SK-N-SH (cell line): ENCODE data around the gene PELI1. TPM values are rescaled to one million over a fixed set of nuclear protein-coding genes. Genes with fewer than 3 reads are reported as not detected.

Source experiments
- CTCF ChIA-PET: fragments of 300-600, 350-600 bp; formaldehyde crosslinking; extraction: SDS; loops from one replicate; lab custom pipeline; 2021; lab: Yijun Ruan, JAX
- POLR2A ChIA-PET: fragments of 350-600 bp; sonication (Branson Sonifier 250); formaldehyde crosslinking; extraction: SDS; loops from one replicate; lab custom pipeline; 2020; ENCODE audit warnings: antibody characterized with exemption, inconsistent platforms; lab: Yijun Ruan, JAX
- DNase-seq: peaks from one replicate; pipeline ENCODE4 v3.0.0; 2012
- H2AFZ ChIP-seq: fragments of 200-600 bp; sonication (generic); 2 replicates; pipeline ENCODE4 v1.8.1; 2016; ENCODE audit warnings: antibody characterized with exemption, mild to moderate bottlenecking, low read depth
- H3F3A ChIP-seq: fragments of 200-600 bp; sonication (generic); replicated peaks from 2 replicates; pipeline ENCODE3; 2016; ENCODE audit warnings: antibody characterized with exemption, mild to moderate bottlenecking; ENCODE audit not compliant: insufficient read depth
- H3K27ac ChIP-seq, 2 experiments: fragments of 200-500 bp in 1 of 2; fragments of 200-600 bp in 1 of 2; sonication (Bioruptor generic) in 1 of 2; sonication (generic), shearing (Covaris generic) in 1 of 2; 2 replicates each; pipeline versions ENCODE4 v1.5.1 to v1.6.1; 2014 to 2016; ENCODE audit warnings: low read depth in 2 of 2, inconsistent platforms in 1 of 2, low read length in 1 of 2, mild to moderate bottlenecking in 1 of 2, mixed read lengths in 1 of 2
- H3K27me3 ChIP-seq: fragments of 200-600 bp; sonication (generic), shearing (Covaris generic); 2 replicates; pipeline ENCODE4 v1.6.1; 2016; ENCODE audit warnings: mixed run types; ENCODE audit not compliant: insufficient read depth
- H3K36me3 ChIP-seq, 2 experiments: fragments of 200-500 bp in 1 of 2; fragments of 200-600 bp in 1 of 2; sonication (Bioruptor generic) in 1 of 2; sonication (generic) in 1 of 2; replicated peaks in 1 of 2; 2 replicates each; pipeline versions ENCODE3 to v1.5.1; 2014 to 2016; ENCODE audit warnings: low read length in 1 of 2, mild to moderate bottlenecking in 1 of 2; ENCODE audit not compliant: insufficient read depth in 2 of 2, control insufficient read depth in 1 of 2
- H3K4me1 ChIP-seq, 2 experiments: fragments of 200-500 bp in 1 of 2; fragments of 200-600 bp in 1 of 2; sonication (Bioruptor generic) in 1 of 2; sonication (generic), shearing (Covaris generic) in 1 of 2; 2 replicates each; pipeline versions ENCODE4 v1.5.1 to v1.6.1; 2014 to 2016; ENCODE audit warnings: low read depth in 1 of 2, low read length in 1 of 2, mixed run types in 1 of 2; ENCODE audit not compliant: insufficient read depth in 2 of 2, control insufficient read depth in 1 of 2
- H3K4me2 ChIP-seq: fragments of 200-600 bp; sonication (generic), shearing (Covaris generic); 2 replicates; pipeline ENCODE4 v1.6.1; 2017; ENCODE audit warnings: mixed run types
- H3K4me3 ChIP-seq, 2 experiments: fragments of 200-500 bp in 1 of 2; fragments of 200-600 bp in 1 of 2; sonication (Bioruptor generic) in 1 of 2; sonication (generic), shearing (Covaris generic) in 1 of 2; 2 replicates each; pipeline versions ENCODE4 v1.5.1 to v1.8.1; 2014 to 2016; ENCODE audit warnings: low read depth in 2 of 2, inconsistent platforms in 1 of 2, low read length in 1 of 2, mild to moderate bottlenecking in 1 of 2, mixed read lengths in 1 of 2, moderate library complexity in 1 of 2
- H3K79me2 ChIP-seq: fragments of 200-600 bp; sonication (generic); 2 replicates; pipeline ENCODE4 v1.8.1; 2017; ENCODE audit warnings: mild to moderate bottlenecking; ENCODE audit not compliant: insufficient read depth
- H3K9ac ChIP-seq: fragments of 200-600 bp; sonication (generic); 2 replicates; pipeline ENCODE4 v1.6.1; 2017; ENCODE audit warnings: mixed run types
- H3K9me2 ChIP-seq: fragments of 200-600 bp; sonication (generic); 2 replicates; pipeline ENCODE4 v1.6.1; 2017; ENCODE audit warnings: mixed run types
- H3K9me3 ChIP-seq: fragments of 200-600 bp; sonication (generic); 2 replicates; pipeline ENCODE4 v1.6.1; 2017; ENCODE audit warnings: mixed run types, mild to moderate bottlenecking, moderate library complexity
- H4K20me1 ChIP-seq: fragments of 200-600 bp; sonication (generic); 2 replicates; pipeline ENCODE4 v1.6.1; 2017; ENCODE audit warnings: mild to moderate bottlenecking, mixed run types; ENCODE audit not compliant: insufficient read depth
- ELF1 ChIP-seq: IDR thresholded peaks from 2 replicates; pipeline ENCODE4 v1.4.0; 2012
- EP300 ChIP-seq, 2 experiments: IDR thresholded peaks; 2 replicates each; pipeline versions ENCODE4 v1.4.0 to v1.6.1; 2012; ENCODE audit warnings: borderline replicate concordance in 1 of 2, low read depth in 1 of 2, low read length in 1 of 2
- EZH2phosphoT487 ChIP-seq: fragments of 200-600 bp; sonication (generic); IDR thresholded peaks from 2 replicates; pipeline ENCODE4 v1.6.1; 2017; ENCODE audit warnings: low read depth, mixed run types, mild to moderate bottlenecking, antibody characterized with exemption, moderate library complexity, borderline replicate concordance
- FOXJ3 ChIP-seq: sonication (generic); formaldehyde crosslinking; IDR thresholded peaks from 2 replicates; pipeline ENCODE4 v1.5.1; 2020; ENCODE audit warnings: mild to moderate bottlenecking, missing genetic modification reagents
- FOXM1 ChIP-seq: IDR thresholded peaks from 2 replicates; pipeline ENCODE4 v1.4.0; 2012; ENCODE audit warnings: low read depth, mild to moderate bottlenecking
- GABPA ChIP-seq: IDR thresholded peaks from 2 replicates; pipeline ENCODE4 v1.4.0; 2012; ENCODE audit warnings: low read depth, mild to moderate bottlenecking
- GATA2 ChIP-seq: sonication (generic); formaldehyde crosslinking; IDR thresholded peaks from 2 replicates; pipeline ENCODE4 v1.5.0; 2020; ENCODE audit warnings: mild to moderate bottlenecking, missing genetic modification reagents
- JUND ChIP-seq: IDR thresholded peaks from 2 replicates; pipeline ENCODE4 v1.4.0; 2012
- MEF2A ChIP-seq: IDR thresholded peaks from 2 replicates; pipeline ENCODE4 v1.4.0; 2012; ENCODE audit warnings: low read depth, borderline replicate concordance
- MXI1 ChIP-seq: IDR thresholded peaks from 2 replicates; pipeline ENCODE4 v1.6.1; 2012; ENCODE audit warnings: mild to moderate bottlenecking, low read depth, low read length, improper control_type of control experiment
- NFIC ChIP-seq: IDR thresholded peaks from 2 replicates; pipeline ENCODE4 v1.4.0; 2012; ENCODE audit warnings: borderline replicate concordance
- NRF1 ChIP-seq: IDR thresholded peaks from 2 replicates; pipeline ENCODE4 v1.6.1; 2012; ENCODE audit warnings: low read depth, mild to moderate bottlenecking, low read length
- RAD21 ChIP-seq: IDR thresholded peaks from 2 replicates; pipeline ENCODE4 v1.6.1; 2012; ENCODE audit warnings: mild to moderate bottlenecking, low read length
- RCOR1 ChIP-seq: fragments of 150-350 bp; IDR thresholded peaks from 2 replicates; pipeline ENCODE4 v1.6.1; 2017; ENCODE audit warnings: antibody characterized with exemption, low read length
- RFX5 ChIP-seq: IDR thresholded peaks from 2 replicates; pipeline ENCODE4 v1.6.1; 2012; ENCODE audit warnings: mild to moderate bottlenecking, improper control_type of control experiment, low read length
- RXRA ChIP-seq: IDR thresholded peaks from 2 replicates; pipeline ENCODE4 v1.4.0; 2012; ENCODE audit warnings: low read depth, mild to moderate bottlenecking, borderline replicate concordance
- SIN3A ChIP-seq: IDR thresholded peaks from 2 replicates; pipeline ENCODE4 v1.6.1; 2012; ENCODE audit warnings: low read depth, mild to moderate bottlenecking, low read length, moderate library complexity, borderline replicate concordance
- SMC3 ChIP-seq: IDR thresholded peaks from 2 replicates; pipeline ENCODE4 v1.6.1; 2012; ENCODE audit warnings: low read depth, low read length, improper control_type of control experiment
- TAF1 ChIP-seq: IDR thresholded peaks from 2 replicates; pipeline ENCODE4 v1.6.1; 2012; ENCODE audit warnings: low read depth, mild to moderate bottlenecking, low read length, moderate library complexity, borderline replicate concordance
- TEAD4 ChIP-seq: IDR thresholded peaks from 2 replicates; pipeline ENCODE4 v1.4.0; 2012; ENCODE audit warnings: mild to moderate bottlenecking, borderline replicate concordance; ENCODE audit not compliant: insufficient read depth
- WGBS: methylation state at CpG from one replicate; pipeline ENCODE4 v1.1.6; 2017; ENCODE audit warnings: low lambda C conversion rate; 5-methylcytosine and 5-hydroxymethylcytosine counted together
- polyA plus RNA-seq, 3 experiments: library from polyadenylated mRNA; depleted of rRNA; stranded (reverse); fragments of >200 nt; gene quantifications; 2 replicates each; pipeline ENCODE4 v1.2.3, GENCODE V29; 2012
- TF ChIP-seq, protein P1 (sequence below): fragments of 150-350 bp; IDR thresholded peaks from 2 replicates; pipeline ENCODE4 v1.6.1; 2016; ENCODE audit warnings: mild to moderate bottlenecking, low read depth, low read length
- TF ChIP-seq, protein P2 (sequence below): IDR thresholded peaks from 2 replicates; pipeline ENCODE4 v1.4.0; 2012; ENCODE audit warnings: low read depth, borderline replicate concordance
- TF ChIP-seq, protein P3 (sequence below): fragments of 200-600 bp; sonication (generic); IDR thresholded peaks from 2 replicates; pipeline ENCODE4 v1.6.1; 2017; ENCODE audit warnings: antibody characterized with exemption, mild to moderate bottlenecking, moderate library complexity
- TF ChIP-seq, protein P4 (sequence below): IDR thresholded peaks from 2 replicates; pipeline ENCODE4 v1.4.0; 2012; ENCODE audit warnings: low read depth, borderline replicate concordance
- TF ChIP-seq, protein P5 (sequence below): IDR thresholded peaks from 2 replicates; pipeline ENCODE4 v1.4.0; 2012; ENCODE audit warnings: low read depth
- TF ChIP-seq, protein P6 (sequence below): IDR thresholded peaks from 2 replicates; pipeline ENCODE4; 2012

The PELI1 gene
- polyA plus RNA-seq, 1 of the 3 experiments (the other 2 are of a cell fraction) = 4.2 TPM

DNA sequence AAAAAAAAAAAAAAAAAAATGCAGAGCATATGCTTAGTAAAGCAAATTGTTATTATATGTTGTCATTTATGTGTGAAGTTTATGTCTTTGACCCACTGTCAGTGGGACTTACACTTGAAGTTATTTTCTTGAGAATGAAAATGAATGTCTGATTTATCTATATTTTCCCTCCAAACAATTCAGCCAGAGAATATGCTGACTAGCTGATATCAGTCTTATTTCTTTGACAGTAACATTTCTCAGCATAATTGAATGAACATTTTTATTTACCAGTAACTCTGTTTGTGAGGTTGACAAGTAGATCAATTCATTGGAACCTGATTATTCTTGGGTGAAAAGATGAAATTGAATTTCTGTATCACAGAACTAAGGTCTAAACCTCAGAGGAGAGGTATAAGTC, 85.0 kb downstream of the PELI1 start:
- no peak for DNase-seq

DNA sequence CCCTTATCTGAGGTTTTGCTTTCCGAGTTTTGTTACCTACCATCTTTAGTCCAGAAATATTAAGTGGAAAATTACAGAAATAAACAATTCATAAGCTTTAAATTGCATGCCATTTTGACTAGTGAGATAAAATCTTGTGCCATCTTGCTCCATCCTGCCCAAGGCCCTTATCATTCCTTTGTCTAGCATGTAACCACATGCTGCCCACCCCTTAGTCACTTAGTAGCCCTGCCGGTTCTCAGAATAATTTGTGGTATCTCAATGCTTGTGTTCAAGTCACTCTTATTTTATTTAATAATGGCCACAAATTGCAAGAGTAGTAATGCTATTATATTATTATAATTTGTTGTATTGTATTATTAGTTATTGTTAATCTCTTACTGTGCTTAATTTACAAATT, 88.2 kb downstream of the PELI1 start:
- no peak overlapping the region for H3K9ac ChIP-seq
- H3K9me3 ChIP-seq = no peaks in the 10 kb centered on the region
- H3K4me1 ChIP-seq = peaks cover 0 to 16% of the 10 kb centered on the region in 2 experiments; a peak in 2 of 4 replicates
- POLR2A ChIA-PET = no interaction called here
- H3F3A ChIP-seq = no peaks in the 10 kb centered on the region
- H3K27me3 ChIP-seq = no peaks in the 10 kb centered on the region
- peak overlapping the region in 1 of 2 experiments; percentile 36; a peak in 2 of 4 replicates for H3K27ac ChIP-seq
- no peaks in the 10 kb centered on the region for H3K36me3 ChIP-seq
- 28% methylated on average over 2 of the region's 2 CpGs for whole genome bisulfite sequencing
- CTCF ChIA-PET = interaction anchor here (0.7 kb wide), 1 partner anchor 275 kb away, joined by 3 read pairs; no protein-coding TSS in a partner anchor
- no peaks in the 10 kb centered on the region for H3K79me2 ChIP-seq
- peak; percentile 25 for DNase-seq
- H3K9me2 ChIP-seq = no peaks in the 10 kb centered on the region
- no peaks in the 10 kb centered on the region for H4K20me1 ChIP-seq
- no peak overlapping the region for H3K4me2 ChIP-seq
- H3K4me3 ChIP-seq = no peak overlapping the region
- H2AFZ ChIP-seq = no peak overlapping the region
- TF ChIP-seq FOXJ3 (CRISPR knock-in tag) (no peak), SIN3A (no peak), RXRA (no peak), EP300 (IDR thresholded peaks at IDR 0.05; ENCODE audit: borderline replicate concordance in 1 of 2, low read depth in 1 of 2, low read length in 1 of 2) (no peak), NRF1 (no peak), TEAD4 (no peak), MEF2A (no peak), RAD21 (no peak), GABPA (no peak), FOXM1 (no peak)
- TF ChIP-seq, protein P1, sequence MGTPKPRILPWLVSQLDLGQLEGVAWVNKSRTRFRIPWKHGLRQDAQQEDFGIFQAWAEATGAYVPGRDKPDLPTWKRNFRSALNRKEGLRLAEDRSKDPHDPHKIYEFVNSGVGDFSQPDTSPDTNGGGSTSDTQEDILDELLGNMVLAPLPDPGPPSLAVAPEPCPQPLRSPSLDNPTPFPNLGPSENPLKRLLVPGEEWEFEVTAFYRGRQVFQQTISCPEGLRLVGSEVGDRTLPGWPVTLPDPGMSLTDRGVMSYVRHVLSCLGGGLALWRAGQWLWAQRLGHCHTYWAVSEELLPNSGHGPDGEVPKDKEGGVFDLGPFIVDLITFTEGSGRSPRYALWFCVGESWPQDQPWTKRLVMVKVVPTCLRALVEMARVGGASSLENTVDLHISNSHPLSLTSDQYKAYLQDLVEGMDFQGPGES = no peak
- TF ChIP-seq, protein P2, sequence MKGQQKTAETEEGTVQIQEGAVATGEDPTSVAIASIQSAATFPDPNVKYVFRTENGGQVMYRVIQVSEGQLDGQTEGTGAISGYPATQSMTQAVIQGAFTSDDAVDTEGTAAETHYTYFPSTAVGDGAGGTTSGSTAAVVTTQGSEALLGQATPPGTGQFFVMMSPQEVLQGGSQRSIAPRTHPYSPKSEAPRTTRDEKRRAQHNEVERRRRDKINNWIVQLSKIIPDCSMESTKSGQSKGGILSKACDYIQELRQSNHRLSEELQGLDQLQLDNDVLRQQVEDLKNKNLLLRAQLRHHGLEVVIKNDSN = no peak
- TF ChIP-seq, protein P3, sequence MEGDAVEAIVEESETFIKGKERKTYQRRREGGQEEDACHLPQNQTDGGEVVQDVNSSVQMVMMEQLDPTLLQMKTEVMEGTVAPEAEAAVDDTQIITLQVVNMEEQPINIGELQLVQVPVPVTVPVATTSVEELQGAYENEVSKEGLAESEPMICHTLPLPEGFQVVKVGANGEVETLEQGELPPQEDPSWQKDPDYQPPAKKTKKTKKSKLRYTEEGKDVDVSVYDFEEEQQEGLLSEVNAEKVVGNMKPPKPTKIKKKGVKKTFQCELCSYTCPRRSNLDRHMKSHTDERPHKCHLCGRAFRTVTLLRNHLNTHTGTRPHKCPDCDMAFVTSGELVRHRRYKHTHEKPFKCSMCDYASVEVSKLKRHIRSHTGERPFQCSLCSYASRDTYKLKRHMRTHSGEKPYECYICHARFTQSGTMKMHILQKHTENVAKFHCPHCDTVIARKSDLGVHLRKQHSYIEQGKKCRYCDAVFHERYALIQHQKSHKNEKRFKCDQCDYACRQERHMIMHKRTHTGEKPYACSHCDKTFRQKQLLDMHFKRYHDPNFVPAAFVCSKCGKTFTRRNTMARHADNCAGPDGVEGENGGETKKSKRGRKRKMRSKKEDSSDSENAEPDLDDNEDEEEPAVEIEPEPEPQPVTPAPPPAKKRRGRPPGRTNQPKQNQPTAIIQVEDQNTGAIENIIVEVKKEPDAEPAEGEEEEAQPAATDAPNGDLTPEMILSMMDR = no peak
- TF ChIP-seq, protein P4, sequence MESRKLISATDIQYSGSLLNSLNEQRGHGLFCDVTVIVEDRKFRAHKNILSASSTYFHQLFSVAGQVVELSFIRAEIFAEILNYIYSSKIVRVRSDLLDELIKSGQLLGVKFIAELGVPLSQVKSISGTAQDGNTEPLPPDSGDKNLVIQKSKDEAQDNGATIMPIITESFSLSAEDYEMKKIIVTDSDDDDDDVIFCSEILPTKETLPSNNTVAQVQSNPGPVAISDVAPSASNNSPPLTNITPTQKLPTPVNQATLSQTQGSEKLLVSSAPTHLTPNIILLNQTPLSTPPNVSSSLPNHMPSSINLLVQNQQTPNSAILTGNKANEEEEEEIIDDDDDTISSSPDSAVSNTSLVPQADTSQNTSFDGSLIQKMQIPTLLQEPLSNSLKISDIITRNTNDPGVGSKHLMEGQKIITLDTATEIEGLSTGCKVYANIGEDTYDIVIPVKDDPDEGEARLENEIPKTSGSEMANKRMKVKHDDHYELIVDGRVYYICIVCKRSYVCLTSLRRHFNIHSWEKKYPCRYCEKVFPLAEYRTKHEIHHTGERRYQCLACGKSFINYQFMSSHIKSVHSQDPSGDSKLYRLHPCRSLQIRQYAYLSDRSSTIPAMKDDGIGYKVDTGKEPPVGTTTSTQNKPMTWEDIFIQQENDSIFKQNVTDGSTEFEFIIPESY = no peak

More for the DNA sequence above, 85.0 kb downstream of the PELI1 start:
- POLR2A ChIA-PET = no interaction called here
- no peak for TF ChIP-seq RFX5
- TF ChIP-seq RAD21 = no peak
- no peak for TF ChIP-seq ELF1
- TF ChIP-seq MXI1 = no peak
- TF ChIP-seq, protein P5, sequence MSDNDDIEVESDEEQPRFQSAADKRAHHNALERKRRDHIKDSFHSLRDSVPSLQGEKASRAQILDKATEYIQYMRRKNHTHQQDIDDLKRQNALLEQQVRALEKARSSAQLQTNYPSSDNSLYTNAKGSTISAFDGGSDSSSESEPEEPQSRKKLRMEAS = no peak
- no peak for TF ChIP-seq SMC3
- no peak for TF ChIP-seq NFIC
- no peak for TF ChIP-seq MEF2A
- no peak for TF ChIP-seq EZH2phosphoT487
- no peak for TF ChIP-seq GATA2 (CRISPR knock-in tag)
- no peak for TF ChIP-seq GABPA
- no peak for TF ChIP-seq RCOR1
- TF ChIP-seq, protein P6, sequence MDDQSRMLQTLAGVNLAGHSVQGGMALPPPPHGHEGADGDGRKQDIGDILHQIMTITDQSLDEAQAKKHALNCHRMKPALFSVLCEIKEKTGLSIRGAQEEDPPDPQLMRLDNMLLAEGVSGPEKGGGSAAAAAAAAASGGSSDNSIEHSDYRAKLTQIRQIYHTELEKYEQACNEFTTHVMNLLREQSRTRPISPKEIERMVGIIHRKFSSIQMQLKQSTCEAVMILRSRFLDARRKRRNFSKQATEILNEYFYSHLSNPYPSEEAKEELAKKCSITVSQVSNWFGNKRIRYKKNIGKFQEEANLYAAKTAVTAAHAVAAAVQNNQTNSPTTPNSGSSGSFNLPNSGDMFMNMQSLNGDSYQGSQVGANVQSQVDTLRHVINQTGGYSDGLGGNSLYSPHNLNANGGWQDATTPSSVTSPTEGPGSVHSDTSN = no peak
- TF ChIP-seq TEAD4 = no peak
- no peak for TF ChIP-seq JUND
- no peak for TF ChIP-seq TAF1
- TF ChIP-seq, all 33 proteins: peak for 0
- Histone ChIP-seq H3K9me2 (no peaks in the 10 kb centered on the region), H3F3A (no peaks in the 10 kb centered on the region), H3K9ac (no peak overlapping the region), H3K4me3 (no peak overlapping the region), H3K4me2 (no peak overlapping the region), H4K20me1 (no peaks in the 10 kb centered on the region), H3K27ac (no peak overlapping the region), H2AFZ (no peak overlapping the region), H3K4me1 (peaks cover 0 to 6% of the 10 kb centered on the region in 2 experiments; a peak in 3 of 4 replicates), H3K79me2 (no peaks in the 10 kb centered on the region), H3K27me3 (no peaks in the 10 kb centered on the region), H3K9me3 (no peaks in the 10 kb centered on the region), H3K36me3 (no peaks in the 10 kb centered on the region)
- CTCF ChIA-PET = interaction anchor here (1.8 to 2.6 kb wide), 2 partner anchors 9 to 271 kb away, joined by 4 to 9 read pairs; no protein-coding TSS in a partner anchor
